H1 (cell line): ENCODE data around the gene RNFT2.
"Not testable (repeated sequence)": the region's sequence is repeated elsewhere in the genome, so short reads cannot be mapped to it uniquely, and the experiment has no call there.

Source experiments
- CTCF ChIP-seq, 3 experiments: IDR thresholded peaks; 1 replicate in 2 of 3; 2 replicates in 1 of 3; pipeline versions ENCODE4 v1.5.1 to v1.6.1; 2011; ENCODE audit warnings: low read length in 3 of 3, mild to moderate bottlenecking in 3 of 3, inconsistent platforms in 2 of 3, low read depth in 1 of 3, moderate library complexity in 1 of 3; ENCODE audit not compliant: insufficient read depth in 1 of 3; ENCODE audit errors: control extremely low read depth in 1 of 3
- GABPA ChIP-seq: IDR thresholded peaks from 2 replicates; pipeline ENCODE4 v1.6.1; 2011; ENCODE audit warnings: mild to moderate bottlenecking, low read length, moderate library complexity, borderline replicate concordance; ENCODE audit not compliant: insufficient read depth
- GTF2F1 ChIP-seq: IDR thresholded peaks from 2 replicates; pipeline ENCODE4 v1.6.1; 2012; ENCODE audit warnings: low read depth, low read length, improper control_type of control experiment, borderline replicate concordance
- MAX ChIP-seq: IDR thresholded peaks from 2 replicates; pipeline ENCODE4 v1.6.1; 2012; ENCODE audit warnings: inconsistent platforms
- POU5F1 ChIP-seq: IDR thresholded peaks from 2 replicates; pipeline ENCODE4 v1.6.1; 2011; ENCODE audit warnings: low read depth, mild to moderate bottlenecking, low read length, moderate library complexity
- SIN3A ChIP-seq, 2 experiments: IDR thresholded peaks in 1 of 2; conservative IDR thresholded peaks in 1 of 2; 2 replicates each; pipeline ENCODE4 v1.6.1; 2011 to 2012; ENCODE audit warnings: low read length in 2 of 2, improper control_type of control experiment in 1 of 2, low read depth in 1 of 2, mild to moderate bottlenecking in 1 of 2
- YY1 ChIP-seq: IDR thresholded peaks from 2 replicates; pipeline ENCODE4 v1.6.1; 2011; ENCODE audit warnings: low read depth, mild to moderate bottlenecking, low read length
- TF ChIP-seq, protein P1 (sequence below): IDR thresholded peaks from 2 replicates; pipeline ENCODE4 v1.6.1; 2011; ENCODE audit warnings: low read depth, mild to moderate bottlenecking, low read length; ENCODE audit not compliant: insufficient read depth

DNA sequence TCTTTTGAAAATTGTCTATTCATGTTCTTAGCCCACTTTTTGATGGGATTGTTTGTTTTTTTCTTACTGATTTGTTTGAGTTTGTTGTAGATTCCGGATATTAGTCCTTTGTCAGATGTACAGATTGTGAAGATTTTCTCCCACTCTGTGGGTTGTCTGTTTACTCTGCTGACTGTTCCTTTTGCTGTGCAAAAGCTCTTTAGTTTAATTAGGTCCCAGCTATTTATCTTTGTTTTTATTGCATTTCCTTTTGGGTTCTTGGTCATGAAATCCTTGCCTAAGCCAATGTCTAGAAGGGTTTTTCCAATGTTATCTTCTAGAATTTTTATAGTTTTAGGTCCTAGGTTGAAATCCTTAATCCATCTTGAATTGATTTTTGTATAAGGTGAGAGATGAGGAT is 16.7 kb downstream of the RNFT2 start:
- not testable (repeated sequence) for TF ChIP-seq POU5F1; YY1; GTF2F1; SIN3A (conservative IDR thresholded peaks at IDR 0.05 in 1 of 2, IDR thresholded peaks at IDR 0.05 in 1 of 2; ENCODE audit: low read depth in 1 of 2, low read length in 2 of 2); CTCF (IDR thresholded peaks at IDR 0.05; ENCODE audit: control extremely low read depth in 1 of 3, insufficient read depth in 1 of 3, low read depth in 1 of 3, low read length in 3 of 3); MAX; GABPA
- TF ChIP-seq, protein P1, sequence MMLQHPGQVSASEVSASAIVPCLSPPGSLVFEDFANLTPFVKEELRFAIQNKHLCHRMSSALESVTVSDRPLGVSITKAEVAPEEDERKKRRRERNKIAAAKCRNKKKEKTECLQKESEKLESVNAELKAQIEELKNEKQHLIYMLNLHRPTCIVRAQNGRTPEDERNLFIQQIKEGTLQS: not testable (repeated sequence)
